Fibroblast of mammary gland (primary cell): Measurements from ENCODE around the gene COPS3.
"Not testable (repeated sequence)": the region's sequence is repeated elsewhere in the genome, so short reads cannot be mapped to it uniquely, and the experiment has no call there.

Source experiments
- DNase-seq: peaks from one replicate; pipeline ENCODE4 v3.0.0-alpha.2; 2010; ENCODE audit warnings: low read depth
- H3K4me3 ChIP-seq: 2 replicates; pipeline ENCODE4 v1.5.1; 2011; ENCODE audit warnings: low read depth, mild to moderate bottlenecking, low read length, moderate library complexity; ENCODE audit not compliant: control insufficient read depth
- TF ChIP-seq, protein P1 (sequence below): conservative IDR thresholded peaks from 2 replicates; pipeline ENCODE4 v1.5.1; 2011; ENCODE audit warnings: low read depth, low read length, inconsistent platforms; ENCODE audit not compliant: control insufficient read depth, insufficient read depth

The COPS3 gene

DNA sequence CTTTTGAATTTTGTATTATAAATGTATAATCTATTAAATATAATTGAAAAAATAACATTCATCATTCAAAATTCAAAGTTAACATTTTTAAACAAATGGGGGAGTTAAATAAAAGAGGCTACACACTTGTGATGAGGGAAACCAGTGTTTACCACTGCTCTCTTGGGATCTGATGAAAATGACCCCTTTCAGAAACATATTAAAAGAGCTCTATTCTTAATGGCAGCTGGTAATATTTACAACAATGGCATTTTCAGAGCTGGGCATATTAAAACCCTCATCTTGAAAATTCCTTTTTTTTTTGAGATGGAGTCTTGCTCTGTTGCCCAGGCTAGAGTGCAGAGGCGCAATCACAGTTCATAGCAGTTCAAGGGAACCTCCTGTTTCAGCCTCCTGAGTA is 24.7 kb downstream of the COPS3 start:
- DNase-seq, result no peak
- TF ChIP-seq, protein P1, sequence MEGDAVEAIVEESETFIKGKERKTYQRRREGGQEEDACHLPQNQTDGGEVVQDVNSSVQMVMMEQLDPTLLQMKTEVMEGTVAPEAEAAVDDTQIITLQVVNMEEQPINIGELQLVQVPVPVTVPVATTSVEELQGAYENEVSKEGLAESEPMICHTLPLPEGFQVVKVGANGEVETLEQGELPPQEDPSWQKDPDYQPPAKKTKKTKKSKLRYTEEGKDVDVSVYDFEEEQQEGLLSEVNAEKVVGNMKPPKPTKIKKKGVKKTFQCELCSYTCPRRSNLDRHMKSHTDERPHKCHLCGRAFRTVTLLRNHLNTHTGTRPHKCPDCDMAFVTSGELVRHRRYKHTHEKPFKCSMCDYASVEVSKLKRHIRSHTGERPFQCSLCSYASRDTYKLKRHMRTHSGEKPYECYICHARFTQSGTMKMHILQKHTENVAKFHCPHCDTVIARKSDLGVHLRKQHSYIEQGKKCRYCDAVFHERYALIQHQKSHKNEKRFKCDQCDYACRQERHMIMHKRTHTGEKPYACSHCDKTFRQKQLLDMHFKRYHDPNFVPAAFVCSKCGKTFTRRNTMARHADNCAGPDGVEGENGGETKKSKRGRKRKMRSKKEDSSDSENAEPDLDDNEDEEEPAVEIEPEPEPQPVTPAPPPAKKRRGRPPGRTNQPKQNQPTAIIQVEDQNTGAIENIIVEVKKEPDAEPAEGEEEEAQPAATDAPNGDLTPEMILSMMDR, result no peak
- H3K4me3 ChIP-seq, result no peak overlapping the region

DNA sequence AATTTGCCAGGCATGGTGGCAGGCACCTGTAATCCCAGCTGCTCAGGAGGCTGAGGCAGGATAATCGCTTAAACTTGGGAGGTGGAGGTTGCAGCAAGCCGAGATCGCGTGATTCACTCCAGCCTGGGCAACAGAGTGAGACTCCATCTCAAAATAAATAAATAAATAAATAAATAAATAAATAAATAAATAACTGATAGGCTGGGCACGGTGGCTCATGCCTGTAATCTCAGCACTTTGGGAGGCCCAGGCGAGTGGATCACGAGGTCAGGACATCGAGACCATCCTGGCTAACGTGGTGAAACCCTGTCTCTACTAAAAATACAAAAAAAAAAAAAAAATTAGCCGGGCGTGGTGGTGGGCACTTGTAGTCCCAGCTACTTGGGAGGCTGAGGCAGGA is 25.4 kb downstream of the COPS3 start:
- H3K4me3 ChIP-seq, DNase-seq: not testable (repeated sequence)

GRCh38 chr17:17254036-17254435 is 27.0 kb downstream of the COPS3 start:
- DNase-seq, result peak; percentile 56
- no peak overlapping the region for H3K4me3 ChIP-seq
- TF ChIP-seq, protein P1, result no peak

GRCh38 chr17:17253406-17253805 is 27.6 kb downstream of the COPS3 start:
- DNase-seq, result no peak
- TF ChIP-seq, protein P1, result no peak
- no peak overlapping the region for H3K4me3 ChIP-seq

DNA sequence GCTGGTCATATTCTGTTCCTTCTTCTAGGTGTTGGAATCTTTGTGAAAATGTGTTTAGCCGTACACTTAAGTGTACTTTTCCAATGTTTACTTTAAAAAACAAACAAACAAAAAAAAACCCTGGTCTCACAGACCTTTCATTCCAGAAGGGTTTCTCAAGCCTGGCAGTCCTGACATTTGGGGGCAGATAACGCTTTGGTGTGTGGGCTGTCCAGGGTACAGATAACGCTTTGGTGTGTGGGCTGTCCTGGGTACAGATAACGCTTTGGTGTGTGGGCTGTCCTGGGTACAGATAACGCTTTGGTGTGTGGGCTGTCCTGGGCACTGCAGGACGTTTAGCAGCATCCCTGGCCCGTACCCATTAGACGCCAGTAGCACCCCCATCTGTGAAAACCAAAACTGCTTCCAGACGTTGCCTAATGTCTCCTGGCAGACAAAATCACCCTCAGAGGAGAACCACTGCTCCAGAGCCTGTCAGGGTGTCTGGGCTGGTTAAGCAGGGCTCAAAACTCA is 28.8 kb downstream of the COPS3 start:
- TF ChIP-seq, protein P1, result no peak
- H3K4me3 ChIP-seq, result no peak overlapping the region
- DNase-seq, result no peak

GRCh38 chr17:17246879-17247278 is 34.2 kb downstream of the COPS3 start:
- DNase-seq, result no peak
- no peak overlapping the region for H3K4me3 ChIP-seq
- TF ChIP-seq, protein P1, result no peak

GRCh38 chr17:17243163-17243562 is 37.9 kb downstream of the COPS3 start:
- DNase-seq, result no peak
- no peak overlapping the region for H3K4me3 ChIP-seq
- TF ChIP-seq, protein P1, result no peak
